ENCODE data around the gene ABCA4.

DNA sequence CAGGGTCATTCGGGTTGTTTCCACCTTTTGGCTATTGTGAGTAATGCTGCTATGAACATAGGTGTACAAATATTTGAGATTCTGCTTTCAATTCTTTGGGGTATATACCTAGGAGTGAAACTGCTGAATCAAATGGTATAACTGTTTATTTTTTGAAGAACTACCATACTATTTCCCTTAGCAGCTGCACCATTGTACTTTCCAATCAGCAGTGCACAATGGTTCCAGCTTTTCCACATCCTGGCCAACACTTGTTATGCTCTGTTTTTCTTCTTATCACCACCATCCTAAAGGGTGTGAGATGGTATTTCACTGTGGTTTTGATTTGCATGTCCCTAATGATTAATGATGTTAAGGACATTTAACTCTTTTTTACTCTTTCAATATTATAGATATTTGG is 3.6 kb upstream of the ABCA4 start:
- no peak for TF ChIP-seq POLR2AphosphoS5 (IDR thresholded peaks at IDR 0.05)
- TF ChIP-seq POLR2A (IDR thresholded peaks at IDR 0.05), result no peak
- TF ChIP-seq, protein P1, sequence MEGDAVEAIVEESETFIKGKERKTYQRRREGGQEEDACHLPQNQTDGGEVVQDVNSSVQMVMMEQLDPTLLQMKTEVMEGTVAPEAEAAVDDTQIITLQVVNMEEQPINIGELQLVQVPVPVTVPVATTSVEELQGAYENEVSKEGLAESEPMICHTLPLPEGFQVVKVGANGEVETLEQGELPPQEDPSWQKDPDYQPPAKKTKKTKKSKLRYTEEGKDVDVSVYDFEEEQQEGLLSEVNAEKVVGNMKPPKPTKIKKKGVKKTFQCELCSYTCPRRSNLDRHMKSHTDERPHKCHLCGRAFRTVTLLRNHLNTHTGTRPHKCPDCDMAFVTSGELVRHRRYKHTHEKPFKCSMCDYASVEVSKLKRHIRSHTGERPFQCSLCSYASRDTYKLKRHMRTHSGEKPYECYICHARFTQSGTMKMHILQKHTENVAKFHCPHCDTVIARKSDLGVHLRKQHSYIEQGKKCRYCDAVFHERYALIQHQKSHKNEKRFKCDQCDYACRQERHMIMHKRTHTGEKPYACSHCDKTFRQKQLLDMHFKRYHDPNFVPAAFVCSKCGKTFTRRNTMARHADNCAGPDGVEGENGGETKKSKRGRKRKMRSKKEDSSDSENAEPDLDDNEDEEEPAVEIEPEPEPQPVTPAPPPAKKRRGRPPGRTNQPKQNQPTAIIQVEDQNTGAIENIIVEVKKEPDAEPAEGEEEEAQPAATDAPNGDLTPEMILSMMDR (IDR thresholded peaks at IDR 0.05), result no peak
- no peak for TF ChIP-seq EP300 (IDR thresholded peaks at IDR 0.05)
